A549 (cell line): Measurements from ENCODE around the gene CAPN11. TPM values are rescaled to one million over a fixed set of nuclear protein-coding genes. Genes with fewer than 3 reads are reported as not detected.

Source experiments
- ATAC-seq, 2 experiments: fragments of 200-7000 bp in 1 of 2; fragments of >200 bp in 1 of 2; cut with Nextera tagmentation in 1 of 2; cut with Tn5 transposase in 1 of 2; 3 replicates each; pipeline versions ENCODE4 v1.8.0 to v1.9.1; 2018 to 2020; ENCODE audit warnings: mild to moderate bottlenecking in 1 of 2, moderate library complexity in 1 of 2
- CTCF ChIA-PET: fragments of 300-600 bp; sonication (Branson Sonifier 250); formaldehyde crosslinking; extraction: SDS; loops from one replicate; lab custom pipeline; 2021; ENCODE audit warnings: antibody characterized with exemption, inconsistent platforms; lab: Yijun Ruan, JAX
- POLR2A ChIA-PET: fragments of 350-600 bp; formaldehyde crosslinking; extraction: SDS; loops from one replicate; lab custom pipeline; 2021; ENCODE audit warnings: antibody characterized with exemption, inconsistent platforms; lab: Yijun Ruan, JAX
- DNase-seq, 2 experiments: peaks; one replicate each; pipeline versions ENCODE4 v3.0.0 to v3.0.0-alpha.2; 2011 to 2016; ENCODE audit warnings: low read depth in 1 of 2, low spot score in 1 of 2
- FAIRE-seq: peaks from 2 replicates; lab custom pipeline; 2011; peaks lifted over from hg19 to GRCh38; lab: Jason Lieb, UNC
- H3K27ac ChIP-seq, 2 experiments: fragments of >200 bp; sonication (Bioruptor Twin); formaldehyde crosslinking; 3 replicates each; pipeline ENCODE4 v1.5.1; 2016 to 2017
- H3K4me1 ChIP-seq: fragments of >200 bp; sonication (Bioruptor Twin); formaldehyde crosslinking; 3 replicates; pipeline ENCODE4 v1.6.1; 2016
- H3K4me2 ChIP-seq: fragments of >200 bp; sonication (Bioruptor Twin); formaldehyde crosslinking; 3 replicates; pipeline ENCODE4 v1.6.1; 2016
- H3K4me3 ChIP-seq: fragments of >200 bp; sonication (Bioruptor Twin); formaldehyde crosslinking; 3 replicates; pipeline ENCODE4 v1.5.1; 2016
- H3K9me3 ChIP-seq: fragments of >200 bp; sonication (Bioruptor Twin); formaldehyde crosslinking; 3 replicates; pipeline ENCODE4 v1.6.1; 2016
- CBX2 ChIP-seq: fragments of 200-600 bp; sonication (generic); IDR thresholded peaks from 2 replicates; pipeline ENCODE4 v1.6.1; 2016; ENCODE audit warnings: low read depth, mild to moderate bottlenecking, borderline replicate concordance
- CHD2 ChIP-seq: fragments of 150-350 bp; IDR thresholded peaks from 2 replicates; pipeline ENCODE4 v1.6.1; 2014; ENCODE audit warnings: low read length; ENCODE audit not compliant: partially characterized antibody
- CHD4 ChIP-seq: fragments of 200-600 bp; sonication (generic); IDR thresholded peaks from 2 replicates; pipeline ENCODE4 v1.6.1; 2016; ENCODE audit warnings: antibody characterized with exemption, mild to moderate bottlenecking, borderline replicate concordance
- ESRRA ChIP-seq: fragments of 150-350 bp; IDR thresholded peaks from 2 replicates; pipeline ENCODE4 v1.6.1; 2014; ENCODE audit warnings: mild to moderate bottlenecking, low read length, borderline replicate concordance
- FOXS1 ChIP-seq: fragments of 250-450 bp; sonication (Bioruptor Pico); IDR thresholded peaks from 2 replicates; pipeline ENCODE4 v1.5.0; 2020; ENCODE audit warnings: mild to moderate bottlenecking, moderate library complexity
- HEYL ChIP-seq: fragments of 250-450 bp; sonication (Bioruptor Pico); IDR thresholded peaks from 2 replicates; pipeline ENCODE4 v1.8.0; 2021; ENCODE audit warnings: mild to moderate bottlenecking, moderate library complexity
- HOXA7 ChIP-seq: fragments of 250-450 bp; sonication (Bioruptor Pico); IDR thresholded peaks from 2 replicates; pipeline ENCODE4 v1.5.0; 2020; ENCODE audit warnings: mild to moderate bottlenecking, moderate library complexity
- HOXB5 ChIP-seq: fragments of 250-450 bp; sonication (Bioruptor Pico); IDR thresholded peaks from 2 replicates; pipeline ENCODE4 v1.5.0; 2020; ENCODE audit warnings: mild to moderate bottlenecking, moderate library complexity
- JUN ChIP-seq, 2 experiments: fragments of >200 bp; sonication (Bioruptor Twin); formaldehyde crosslinking; IDR thresholded peaks; 2 replicates in 1 of 2; 3 replicates in 1 of 2; pipeline ENCODE4 v1.6.1; 2016 to 2017
- KDM1A ChIP-seq: fragments of 200-600 bp; sonication (generic); IDR thresholded peaks from 2 replicates; pipeline ENCODE4 v1.6.1; 2016; ENCODE audit warnings: low read depth, mild to moderate bottlenecking
- KDM5A ChIP-seq: fragments of 200-600 bp; sonication (generic); IDR thresholded peaks from 2 replicates; pipeline ENCODE4 v1.6.1; 2016; ENCODE audit warnings: antibody characterized with exemption, mild to moderate bottlenecking
- MAFK ChIP-seq: fragments of 450-650 bp; IDR thresholded peaks from 2 replicates; pipeline ENCODE4 v1.6.1; 2014; ENCODE audit not compliant: partially characterized antibody
- MAZ ChIP-seq: fragments of 150-350 bp; IDR thresholded peaks from 2 replicates; pipeline ENCODE4 v1.6.1; 2014; ENCODE audit warnings: antibody characterized with exemption, low read depth, low read length, borderline replicate concordance
- NFE2L2 ChIP-seq: fragments of 150-350 bp; conservative IDR thresholded peaks from 2 replicates; pipeline ENCODE4 v1.6.1; 2014; ENCODE audit warnings: low read length
- NR3C1 ChIP-seq: fragments of >200 bp; sonication (Bioruptor Twin); formaldehyde crosslinking; IDR thresholded peaks from 3 replicates; pipeline ENCODE4 v1.6.1; 2017
- PHF8 ChIP-seq: fragments of 200-600 bp; sonication (generic); IDR thresholded peaks from 2 replicates; pipeline ENCODE4 v1.6.1; 2016; ENCODE audit warnings: low read depth, mild to moderate bottlenecking, antibody characterized with exemption, moderate library complexity, borderline replicate concordance
- POLR2AphosphoS2 ChIP-seq: conservative IDR thresholded peaks from 2 replicates; pipeline ENCODE4 v1.6.1; 2012; ENCODE audit warnings: low read length, improper control_type of control experiment, inconsistent platforms
- RCOR1 ChIP-seq: fragments of 150-350 bp; IDR thresholded peaks from 2 replicates; pipeline ENCODE4 v1.6.1; 2014; ENCODE audit warnings: antibody characterized with exemption, low read length, low read depth
- RFX5 ChIP-seq: fragments of 450-650 bp; IDR thresholded peaks from 2 replicates; pipeline ENCODE4 v1.7.1; 2014; ENCODE audit warnings: antibody characterized with exemption, mild to moderate bottlenecking, moderate library complexity
- RNF2 ChIP-seq: fragments of 200-600 bp; sonication (generic); IDR thresholded peaks from 2 replicates; pipeline ENCODE4 v1.6.1; 2016; ENCODE audit warnings: low read depth, mild to moderate bottlenecking, antibody characterized with exemption, moderate library complexity, borderline replicate concordance
- SMC3 ChIP-seq: fragments of >200 bp; sonication (Bioruptor Twin); formaldehyde crosslinking; IDR thresholded peaks from 3 replicates; pipeline ENCODE4 v1.6.1; 2018; ENCODE audit warnings: inconsistent platforms
- SREBF2 ChIP-seq: fragments of 450-650 bp; IDR thresholded peaks from 2 replicates; pipeline ENCODE4 v1.6.1; 2014; ENCODE audit warnings: mild to moderate bottlenecking, moderate library complexity
- TFCP2L1 ChIP-seq: fragments of 250-450 bp; sonication (Bioruptor Pico); IDR thresholded peaks from 2 replicates; pipeline ENCODE4 v1.5.0; 2021; ENCODE audit warnings: mild to moderate bottlenecking
- TP53 ChIP-seq: fragments of 250-450 bp; sonication (Bioruptor Pico); IDR thresholded peaks from 2 replicates; pipeline ENCODE4 v1.5.0; 2021; ENCODE audit warnings: mild to moderate bottlenecking, moderate library complexity
- ZFP36 ChIP-seq: fragments of 450-650 bp; IDR thresholded peaks from 2 replicates; pipeline ENCODE4 v1.6.1; 2014; ENCODE audit warnings: borderline replicate concordance; ENCODE audit not compliant: partially characterized antibody
- ZNF302 ChIP-seq: fragments of 250-450 bp; sonication (Bioruptor Pico); IDR thresholded peaks from 2 replicates; pipeline ENCODE4 v1.9.0; 2021; ENCODE audit warnings: inconsistent platforms, mild to moderate bottlenecking, moderate library complexity
- WGBS: methylation state at CpG from one replicate; pipeline ENCODE4 v1.1.6; 2017; ENCODE audit errors: missing lambda C conversion rate; 5-methylcytosine and 5-hydroxymethylcytosine counted together
- polyA plus RNA-seq, 4 experiments: library from polyadenylated mRNA; depleted of rRNA in 3 of 4; stranded (reverse); fragments of >200 nt; fragmentation: RNase III in 1 of 4; extraction: RNeasy Plus Mini Kit Qiagen cat#74134 plus additional on column Dnase treatment in 1 of 4; gene quantifications; 2 replicates in 3 of 4; 3 replicates in 1 of 4; pipeline ENCODE4 v1.2.3, GENCODE V29; 2011 to 2017
- TF ChIP-seq, protein P1 (sequence below): fragments of 150-350 bp; IDR thresholded peaks from 2 replicates; pipeline ENCODE4 v1.6.1; 2014; ENCODE audit warnings: low read depth, mild to moderate bottlenecking, low read length
- TF ChIP-seq, protein P2 (sequence below): IDR thresholded peaks from 2 replicates; pipeline ENCODE4 v1.6.1; 2012; ENCODE audit warnings: low read depth, borderline replicate concordance
- TF ChIP-seq, protein P3 (sequence below): IDR thresholded peaks from 2 replicates; pipeline ENCODE4 v1.6.1; 2012
- TF ChIP-seq, protein P4 (sequence below): fragments of 250-450 bp; sonication (Bioruptor Pico); IDR thresholded peaks from 2 replicates; pipeline ENCODE4 v1.5.0; 2021; ENCODE audit warnings: mild to moderate bottlenecking, moderate library complexity, borderline replicate concordance
- TF ChIP-seq, protein P5 (sequence below): fragments of 250-450 bp; sonication (Bioruptor Pico); IDR thresholded peaks from 2 replicates; pipeline ENCODE4 v1.5.0; 2020; ENCODE audit warnings: low read depth, mild to moderate bottlenecking, moderate library complexity

Gene CAPN11
- polyA plus RNA-seq, 2 of the 4 experiments (the other 2 are of a cell fraction): 0.10 TPM; not detected in 1

DNA sequence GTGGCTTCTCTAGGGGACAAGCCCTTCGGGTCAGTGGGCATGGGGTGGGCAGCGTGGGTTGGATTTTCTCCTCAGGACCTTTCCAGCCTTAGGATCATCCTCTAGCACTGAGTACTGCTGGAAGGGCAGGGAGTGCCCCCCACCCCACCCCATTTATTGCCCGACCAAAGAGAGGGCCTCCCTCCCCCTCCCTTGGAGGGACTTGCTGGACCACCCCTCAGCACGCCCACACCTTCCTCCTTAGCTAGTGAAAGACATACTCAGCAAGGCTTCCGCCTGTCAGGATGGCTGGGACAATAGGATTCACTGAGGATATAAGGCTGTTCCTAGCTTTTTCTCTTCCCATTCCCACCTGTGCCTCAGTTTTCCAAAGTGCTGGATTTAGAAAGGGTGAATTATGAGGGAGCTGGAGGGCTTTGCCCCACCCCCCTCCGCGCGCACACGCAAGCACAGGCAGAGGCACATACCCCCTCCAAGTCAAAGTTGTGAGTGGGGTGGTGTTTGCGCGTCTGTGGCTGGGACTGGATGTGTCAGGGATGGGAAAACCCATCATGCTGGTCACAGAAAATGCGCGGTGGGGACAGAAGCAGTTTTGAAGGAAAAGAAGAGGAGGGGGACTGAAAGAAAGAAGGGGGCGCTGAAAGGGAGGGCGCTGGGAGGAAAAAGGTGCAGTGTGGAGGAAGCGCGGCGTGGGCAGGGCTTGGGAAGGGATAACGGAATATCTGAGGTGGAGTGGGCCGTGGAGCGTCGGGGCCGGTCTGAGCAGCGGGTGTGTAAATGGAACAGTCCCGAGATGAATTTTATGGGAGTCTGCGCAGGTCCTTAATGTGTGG is 64.1 kb downstream of the CAPN11 start:
- DNase-seq (peak in 1 of 2 experiments; percentile 62), FAIRE-seq (no peak), ATAC-seq (peak; percentile 10 to 39)
- POLR2A ChIA-PET: interaction anchor here (1.6 to 2.0 kb wide), 2 partner anchors 24 to 25 kb away, joined by 14 to 16 read pairs; partner anchors contain the start of gene HSP90AB1
- CTCF ChIA-PET: interaction anchor here (1.5 to 9.2 kb wide), 4 partner anchors 13 to 71 kb away, joined by 3 to 111 read pairs (median 4); no protein-coding TSS in a partner anchor
- Histone ChIP-seq H3K4me2 (peak overlapping the region; percentile 93), H3K4me1 (peaks cover 71% of the 10 kb centered on the region), H3K4me3 (peak overlapping the region; percentile 60), H3K27ac (peak overlapping the region; percentile 67 to 98), H3K9me3 (no peaks in the 10 kb centered on the region)
- 14% methylated on average over 18 of the region's 26 CpGs for WGBS
- TF ChIP-seq SREBF2 (no peak), MAFK (no peak), ZFP36 (no peak), RFX5 (no peak), SMC3 (no peak), FOXS1 (no peak), TP53 (CRISPR knock-in tag) (no peak), ZNF302 (no peak), POLR2AphosphoS2 (no peak), RCOR1 (no peak), JUN (IDR thresholded peaks at IDR 0.05) (no peak), RNF2 (no peak), NFE2L2 (no peak), MAZ (no peak), NR3C1 (no peak), HOXB5 (CRISPR knock-in tag) (no peak)
- TF ChIP-seq, protein P1, sequence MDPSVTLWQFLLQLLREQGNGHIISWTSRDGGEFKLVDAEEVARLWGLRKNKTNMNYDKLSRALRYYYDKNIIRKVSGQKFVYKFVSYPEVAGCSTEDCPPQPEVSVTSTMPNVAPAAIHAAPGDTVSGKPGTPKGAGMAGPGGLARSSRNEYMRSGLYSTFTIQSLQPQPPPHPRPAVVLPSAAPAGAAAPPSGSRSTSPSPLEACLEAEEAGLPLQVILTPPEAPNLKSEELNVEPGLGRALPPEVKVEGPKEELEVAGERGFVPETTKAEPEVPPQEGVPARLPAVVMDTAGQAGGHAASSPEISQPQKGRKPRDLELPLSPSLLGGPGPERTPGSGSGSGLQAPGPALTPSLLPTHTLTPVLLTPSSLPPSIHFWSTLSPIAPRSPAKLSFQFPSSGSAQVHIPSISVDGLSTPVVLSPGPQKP: no peak

DNA sequence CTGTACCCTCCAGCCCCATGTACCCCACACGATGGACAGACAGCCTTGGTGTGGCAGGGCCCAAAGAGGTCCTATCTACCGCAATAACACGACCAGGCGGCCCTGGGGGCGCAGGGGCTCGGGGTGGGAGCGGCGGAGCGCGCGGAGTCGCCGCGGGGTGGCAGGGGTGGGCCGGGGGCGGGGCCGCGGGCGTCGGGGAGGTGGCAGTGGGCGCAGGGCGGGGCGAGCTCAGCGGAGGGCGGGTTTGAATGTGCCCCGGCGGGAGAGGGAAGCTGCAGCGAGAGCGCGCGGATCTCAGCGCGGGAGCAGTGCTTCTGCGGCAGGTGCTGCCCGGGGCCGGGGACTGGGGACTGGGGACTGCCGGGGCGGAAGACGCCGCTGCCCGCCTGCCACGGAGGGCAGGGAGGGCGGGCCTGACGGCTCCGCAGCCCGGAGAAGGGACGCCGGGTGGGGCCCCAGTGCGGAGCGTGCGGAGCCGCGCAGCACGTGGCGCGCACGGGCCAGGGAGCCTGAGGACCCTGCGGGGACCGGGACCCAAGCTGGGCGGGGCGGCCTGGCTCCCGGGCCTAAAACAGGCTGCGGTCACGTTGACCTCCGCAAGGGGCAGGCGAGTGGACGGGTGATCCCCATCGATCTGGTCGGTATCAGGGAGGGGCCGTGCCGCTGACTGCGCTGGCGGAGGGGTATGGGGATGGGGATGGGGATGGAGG is 64.9 kb downstream of the CAPN11 start, which contains the start of gene SLC29A1:
Gene SLC29A1 (plus strand): TSS at position 277 of the 710 bp plus-strand sequence. CDS start 3,719 bp downstream, outside the sequence.
- H3K9me3 ChIP-seq: no peaks in the 10 kb centered on the region
- peak within 1 kb of the TSS; percentile 67 to 98 for H3K27ac ChIP-seq
- peak; percentile 60 to 63 for ATAC-seq
- ChIA-PET CTCF (interaction anchor here (0.7 to 9.2 kb wide), 3 partner anchors 12 to 46 kb away, joined by 3 to 111 read pairs (median 9); no protein-coding TSS in a partner anchor), POLR2A (interaction anchor here (1.0 to 2.0 kb wide), 3 partner anchors 13 to 24 kb away, joined by 4 to 16 read pairs (median 5); partner anchors contain the start of gene HSP90AB1)
- H3K4me3 ChIP-seq: peak within 1 kb of the TSS; percentile 60
- FAIRE-seq: no peak
- no CpG with 5 or more reads among the region's 73 CpGs for WGBS
- H3K4me2 ChIP-seq: peak within 1 kb of the TSS; percentile 93
- peak; percentile 69 to 76 for DNase-seq
- H3K4me1 ChIP-seq: peaks cover 63% of the 10 kb centered on the region
- TF ChIP-seq KDM5A: no peak
- no peak for TF ChIP-seq CHD4
- TF ChIP-seq PHF8: no peak
- TF ChIP-seq RFX5: no peak
- no peak for TF ChIP-seq MAZ
- TF ChIP-seq, protein P2, sequence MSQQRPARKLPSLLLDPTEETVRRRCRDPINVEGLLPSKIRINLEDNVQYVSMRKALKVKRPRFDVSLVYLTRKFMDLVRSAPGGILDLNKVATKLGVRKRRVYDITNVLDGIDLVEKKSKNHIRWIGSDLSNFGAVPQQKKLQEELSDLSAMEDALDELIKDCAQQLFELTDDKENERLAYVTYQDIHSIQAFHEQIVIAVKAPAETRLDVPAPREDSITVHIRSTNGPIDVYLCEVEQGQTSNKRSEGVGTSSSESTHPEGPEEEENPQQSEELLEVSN: peak; percentile 33
- no peak for TF ChIP-seq SREBF2
- TF ChIP-seq, protein P3, sequence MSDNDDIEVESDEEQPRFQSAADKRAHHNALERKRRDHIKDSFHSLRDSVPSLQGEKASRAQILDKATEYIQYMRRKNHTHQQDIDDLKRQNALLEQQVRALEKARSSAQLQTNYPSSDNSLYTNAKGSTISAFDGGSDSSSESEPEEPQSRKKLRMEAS: peak; percentile 90
- no peak for TF ChIP-seq KDM1A
- TF ChIP-seq, protein P4, sequence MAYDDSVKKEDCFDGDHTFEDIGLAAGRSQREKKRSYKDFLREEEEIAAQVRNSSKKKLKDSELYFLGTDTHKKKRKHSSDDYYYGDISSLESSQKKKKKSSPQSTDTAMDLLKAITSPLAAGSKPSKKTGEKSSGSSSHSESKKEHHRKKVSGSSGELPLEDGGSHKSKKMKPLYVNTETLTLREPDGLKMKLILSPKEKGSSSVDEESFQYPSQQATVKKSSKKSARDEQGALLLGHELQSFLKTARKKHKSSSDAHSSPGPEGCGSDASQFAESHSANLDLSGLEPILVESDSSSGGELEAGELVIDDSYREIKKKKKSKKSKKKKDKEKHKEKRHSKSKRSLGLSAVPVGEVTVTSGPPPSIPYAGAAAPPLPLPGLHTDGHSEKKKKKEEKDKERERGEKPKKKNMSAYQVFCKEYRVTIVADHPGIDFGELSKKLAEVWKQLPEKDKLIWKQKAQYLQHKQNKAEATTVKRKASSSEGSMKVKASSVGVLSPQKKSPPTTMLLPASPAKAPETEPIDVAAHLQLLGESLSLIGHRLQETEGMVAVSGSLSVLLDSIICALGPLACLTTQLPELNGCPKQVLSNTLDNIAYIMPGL: no peak
- TF ChIP-seq JUN (IDR thresholded peaks at IDR 0.05): peak in 1 of 2 experiments; percentile 44; a peak in 1 of 5 replicates
- TF ChIP-seq CBX2: no peak
- TF ChIP-seq ESRRA: no peak
- no peak for TF ChIP-seq NR3C1
- no peak for TF ChIP-seq SMC3
- no peak for TF ChIP-seq TFCP2L1 (CRISPR knock-in tag)
- no peak for TF ChIP-seq HEYL (CRISPR knock-in tag)
- TF ChIP-seq HOXA7: no peak
- TF ChIP-seq CHD2: no peak
- TF ChIP-seq, protein P5, sequence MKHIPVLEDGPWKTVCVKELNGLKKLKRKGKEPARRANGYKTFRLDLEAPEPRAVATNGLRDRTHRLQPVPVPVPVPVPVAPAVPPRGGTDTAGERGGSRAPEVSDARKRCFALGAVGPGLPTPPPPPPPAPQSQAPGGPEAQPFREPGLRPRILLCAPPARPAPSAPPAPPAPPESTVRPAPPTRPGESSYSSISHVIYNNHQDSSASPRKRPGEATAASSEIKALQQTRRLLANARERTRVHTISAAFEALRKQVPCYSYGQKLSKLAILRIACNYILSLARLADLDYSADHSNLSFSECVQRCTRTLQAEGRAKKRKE (CRISPR knock-in tag): no peak
- no peak for TF ChIP-seq ZNF302
- TF ChIP-seq FOXS1: no peak
